ENCODE results near the gene B4GALNT3.

B4GALNT3 gene

DNA sequence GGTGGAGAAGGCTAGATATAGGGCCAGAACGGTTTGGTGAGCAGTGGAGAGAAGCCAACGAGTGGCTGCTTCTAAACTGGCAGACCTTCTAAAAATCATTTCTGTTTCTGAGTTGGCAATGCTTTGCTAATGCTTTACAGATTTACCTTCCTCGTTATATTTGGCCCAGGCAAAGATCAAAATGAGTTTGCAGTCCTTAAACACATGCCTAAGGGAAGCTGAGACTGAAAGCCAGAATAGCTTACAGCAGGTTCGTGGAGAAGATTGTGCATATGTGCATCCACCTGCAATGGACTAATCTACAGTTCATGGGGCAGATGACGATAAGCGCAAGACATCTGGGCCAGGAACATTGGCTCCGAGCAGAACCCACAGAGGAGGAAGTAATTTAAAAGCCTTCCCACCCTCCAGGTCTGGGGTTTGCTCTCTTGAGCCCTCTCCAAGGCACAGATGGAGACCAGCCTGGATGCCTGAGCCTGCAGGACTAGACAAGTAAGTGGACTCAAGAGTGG lies 104.1 kb downstream of the B4GALNT3 start:
- Mint-ChIP-seq H3K9me3 (no peaks in the 10 kb centered on the region), H3K27ac (no peak overlapping the region), H3K4me1 (peaks cover 18% of the 10 kb centered on the region), H3K27me3 (ENCODE audit: low read depth, poor library complexity) (peaks cover 4% of the 10 kb centered on the region), H3K36me3 (ENCODE audit: low read depth) (no peaks in the 10 kb centered on the region), H3K4me3 (no peak overlapping the region)
- TF ChIP-seq, protein P1, sequence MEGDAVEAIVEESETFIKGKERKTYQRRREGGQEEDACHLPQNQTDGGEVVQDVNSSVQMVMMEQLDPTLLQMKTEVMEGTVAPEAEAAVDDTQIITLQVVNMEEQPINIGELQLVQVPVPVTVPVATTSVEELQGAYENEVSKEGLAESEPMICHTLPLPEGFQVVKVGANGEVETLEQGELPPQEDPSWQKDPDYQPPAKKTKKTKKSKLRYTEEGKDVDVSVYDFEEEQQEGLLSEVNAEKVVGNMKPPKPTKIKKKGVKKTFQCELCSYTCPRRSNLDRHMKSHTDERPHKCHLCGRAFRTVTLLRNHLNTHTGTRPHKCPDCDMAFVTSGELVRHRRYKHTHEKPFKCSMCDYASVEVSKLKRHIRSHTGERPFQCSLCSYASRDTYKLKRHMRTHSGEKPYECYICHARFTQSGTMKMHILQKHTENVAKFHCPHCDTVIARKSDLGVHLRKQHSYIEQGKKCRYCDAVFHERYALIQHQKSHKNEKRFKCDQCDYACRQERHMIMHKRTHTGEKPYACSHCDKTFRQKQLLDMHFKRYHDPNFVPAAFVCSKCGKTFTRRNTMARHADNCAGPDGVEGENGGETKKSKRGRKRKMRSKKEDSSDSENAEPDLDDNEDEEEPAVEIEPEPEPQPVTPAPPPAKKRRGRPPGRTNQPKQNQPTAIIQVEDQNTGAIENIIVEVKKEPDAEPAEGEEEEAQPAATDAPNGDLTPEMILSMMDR (IDR thresholded peaks at IDR 0.05) = no peak
- DNase-seq = no peak

DNA sequence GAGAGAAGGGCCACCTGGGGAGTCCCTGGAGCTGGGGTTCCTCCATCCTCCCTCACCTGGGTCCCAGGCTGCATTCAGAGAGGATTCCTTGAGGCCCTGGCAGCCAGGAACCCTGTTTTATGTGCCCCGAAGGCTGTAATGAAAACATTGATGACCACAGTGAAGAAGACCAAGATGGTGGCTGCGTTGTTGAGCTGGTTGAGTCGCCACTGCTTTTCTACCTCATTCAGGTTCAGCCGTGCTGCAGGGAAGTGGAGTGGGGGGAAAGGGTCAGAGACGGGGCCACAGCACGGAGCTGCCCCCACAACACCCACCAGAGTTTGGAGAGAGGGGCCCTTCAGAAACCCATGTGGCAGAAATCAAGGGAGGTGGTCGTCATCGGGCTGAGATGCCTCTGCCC lies 105.4 kb downstream of the B4GALNT3 start:
- H3K9me3 Mint-ChIP-seq = no peaks in the 10 kb centered on the region
- H3K27ac Mint-ChIP-seq = no peak overlapping the region
- H3K4me3 Mint-ChIP-seq = no peak overlapping the region
- no peaks in the 10 kb centered on the region for H3K36me3 Mint-ChIP-seq (ENCODE audit: low read depth)
- peaks cover 4% of the 10 kb centered on the region for H3K27me3 Mint-ChIP-seq (ENCODE audit: low read depth, poor library complexity)
- TF ChIP-seq, protein P1 (IDR thresholded peaks at IDR 0.05) = no peak
- peaks cover 17% of the 10 kb centered on the region for H3K4me1 Mint-ChIP-seq
- DNase-seq = no peak

DNA sequence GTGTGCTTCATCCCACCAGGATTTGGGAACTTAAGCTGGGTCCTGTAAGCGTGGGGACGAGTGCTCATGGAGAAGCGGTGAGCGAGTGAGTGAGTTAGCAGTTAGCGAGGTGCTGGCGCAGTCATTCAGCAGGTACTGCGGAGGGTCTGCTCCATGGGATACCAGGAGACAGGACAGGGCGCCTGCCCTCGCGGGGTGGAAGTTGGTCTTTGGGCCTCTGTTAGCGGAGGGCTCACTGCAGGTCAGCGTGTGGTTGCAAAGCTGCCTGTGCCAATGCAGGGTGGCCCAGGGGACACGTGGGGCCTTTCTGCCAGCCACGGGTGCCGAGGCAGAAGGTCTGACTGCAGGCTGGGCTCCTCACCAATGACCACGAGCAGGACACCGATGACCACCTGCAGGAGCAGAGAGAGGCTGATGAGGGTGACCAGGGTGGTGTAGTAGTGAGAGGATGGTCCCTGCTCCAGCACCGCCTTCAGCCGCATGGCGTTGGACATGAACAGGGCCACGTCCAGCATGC lies 105.9 kb downstream of the B4GALNT3 start:
- Mint-ChIP-seq H3K27me3 (ENCODE audit: low read depth, poor library complexity) (peaks cover 4% of the 10 kb centered on the region), H3K4me1 (peaks cover 16% of the 10 kb centered on the region), H3K27ac (no peak overlapping the region), H3K4me3 (no peak overlapping the region), H3K36me3 (ENCODE audit: low read depth) (no peaks in the 10 kb centered on the region), H3K9me3 (no peaks in the 10 kb centered on the region)
- no peak for DNase-seq
- TF ChIP-seq, protein P1 (IDR thresholded peaks at IDR 0.05) = no peak

DNA sequence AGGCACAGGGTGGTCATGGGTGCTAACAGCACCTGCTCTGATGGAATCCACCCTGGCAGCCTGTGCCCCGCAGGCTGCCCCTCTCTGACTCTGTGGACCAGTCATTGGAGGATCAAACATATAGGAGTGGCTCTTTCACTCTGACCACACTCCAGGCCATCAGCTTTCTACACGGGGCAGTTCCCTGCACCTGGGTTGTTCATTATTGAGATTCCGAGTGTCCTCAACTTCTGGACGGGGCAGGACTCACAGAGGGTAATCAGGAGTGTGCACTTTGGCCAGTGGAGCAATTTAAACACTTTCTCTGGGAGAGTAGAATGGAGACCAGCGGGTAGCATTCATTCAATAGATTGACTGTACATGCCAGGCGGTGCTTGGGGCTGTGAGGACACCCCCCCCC lies 108.7 kb downstream of the B4GALNT3 start:
- DNase-seq = no peak
- H3K4me3 Mint-ChIP-seq = no peak overlapping the region
- peaks cover 4% of the 10 kb centered on the region for H3K27me3 Mint-ChIP-seq (ENCODE audit: low read depth, poor library complexity)
- TF ChIP-seq, protein P1 (IDR thresholded peaks at IDR 0.05) = no peak
- peak overlapping the region; percentile 70 for H3K27ac Mint-ChIP-seq
- H3K4me1 Mint-ChIP-seq = peaks cover 24% of the 10 kb centered on the region
- no peaks in the 10 kb centered on the region for H3K36me3 Mint-ChIP-seq (ENCODE audit: low read depth)
- H3K9me3 Mint-ChIP-seq = no peaks in the 10 kb centered on the region

DNA sequence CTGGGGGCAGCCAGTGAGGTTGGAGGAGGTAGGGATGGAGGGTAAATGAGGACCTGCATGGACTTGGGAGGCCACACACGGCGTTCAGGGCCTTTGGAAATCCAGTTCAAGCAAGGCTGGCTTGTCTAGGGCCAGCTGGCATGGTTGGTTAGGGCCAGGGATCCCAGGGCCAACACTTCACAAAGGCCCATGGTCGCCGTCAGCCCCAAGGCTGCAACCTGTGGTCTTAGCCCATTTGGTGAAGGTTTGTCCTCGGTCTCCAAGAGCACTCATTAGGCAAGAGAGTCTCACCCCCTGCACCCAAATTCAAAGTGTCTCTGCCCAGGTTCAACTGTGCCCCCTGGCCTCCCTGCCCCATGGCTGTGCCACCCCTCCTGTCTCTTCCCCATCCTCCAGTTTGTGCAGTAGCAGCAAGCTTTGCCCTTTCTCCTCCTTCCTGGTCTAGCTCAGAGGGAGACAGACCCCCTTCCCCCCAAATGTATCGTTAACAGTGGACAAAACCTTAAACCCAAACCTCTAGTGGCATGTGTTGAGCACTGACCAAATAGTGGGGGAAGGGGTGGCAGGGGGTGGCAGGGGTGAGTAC lies 109.4 kb downstream of the B4GALNT3 start:
- Mint-ChIP-seq H3K36me3 (ENCODE audit: low read depth) (no peaks in the 10 kb centered on the region), H3K4me3 (peak overlapping the region; percentile 80), H3K4me1 (peaks cover 21% of the 10 kb centered on the region), H3K9me3 (no peaks in the 10 kb centered on the region), H3K27me3 (ENCODE audit: low read depth, poor library complexity) (peaks cover 4% of the 10 kb centered on the region), H3K27ac (no peak overlapping the region)
- TF ChIP-seq, protein P1 (IDR thresholded peaks at IDR 0.05) = no peak
- no peak for DNase-seq

Measured in nephron progenitor cell (in vitro differentiated cells).